AG09309 (cell line): Measurements from ENCODE around the gene PCARE.

Experiments used
- DNase-seq: peaks from one replicate; pipeline ENCODE4 v3.0.0-alpha.2; 2010; ENCODE audit warnings: low read depth
- H3K4me3 ChIP-seq: 2 replicates; pipeline ENCODE4 v1.5.1; 2011; ENCODE audit warnings: mild to moderate bottlenecking, low read depth, low read length, moderate library complexity; ENCODE audit not compliant: control insufficient read depth
- TF ChIP-seq, protein P1 (sequence below): IDR thresholded peaks from 2 replicates; pipeline ENCODE4 v1.5.1; 2011; ENCODE audit warnings: mild to moderate bottlenecking, low read depth, low read length, inconsistent platforms; ENCODE audit not compliant: insufficient read depth, control insufficient read depth; ENCODE audit errors: missing control alignments

PCARE gene

DNA sequence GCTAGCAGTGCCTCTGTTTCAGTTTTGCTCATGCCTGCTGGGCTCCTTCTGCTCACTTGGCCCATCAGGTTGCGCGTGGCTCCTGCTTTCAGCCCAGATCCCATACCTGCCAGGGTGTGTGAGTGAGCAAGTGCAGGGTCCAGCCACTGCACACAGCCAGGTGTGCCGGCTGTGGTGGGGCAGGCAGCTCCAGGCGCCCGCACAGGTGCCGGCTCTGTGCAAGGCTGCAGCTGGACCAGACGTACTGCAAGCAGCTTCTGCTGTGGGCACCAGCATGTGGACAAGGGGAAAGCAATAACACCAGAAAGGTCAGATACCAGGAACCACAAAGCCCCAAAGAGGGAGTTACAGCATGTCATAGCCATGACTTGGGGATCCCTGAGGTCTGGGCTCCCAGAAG is 5.6 kb upstream of the PCARE start:
- H3K4me3 ChIP-seq, result no peak overlapping the region
- TF ChIP-seq, protein P1, sequence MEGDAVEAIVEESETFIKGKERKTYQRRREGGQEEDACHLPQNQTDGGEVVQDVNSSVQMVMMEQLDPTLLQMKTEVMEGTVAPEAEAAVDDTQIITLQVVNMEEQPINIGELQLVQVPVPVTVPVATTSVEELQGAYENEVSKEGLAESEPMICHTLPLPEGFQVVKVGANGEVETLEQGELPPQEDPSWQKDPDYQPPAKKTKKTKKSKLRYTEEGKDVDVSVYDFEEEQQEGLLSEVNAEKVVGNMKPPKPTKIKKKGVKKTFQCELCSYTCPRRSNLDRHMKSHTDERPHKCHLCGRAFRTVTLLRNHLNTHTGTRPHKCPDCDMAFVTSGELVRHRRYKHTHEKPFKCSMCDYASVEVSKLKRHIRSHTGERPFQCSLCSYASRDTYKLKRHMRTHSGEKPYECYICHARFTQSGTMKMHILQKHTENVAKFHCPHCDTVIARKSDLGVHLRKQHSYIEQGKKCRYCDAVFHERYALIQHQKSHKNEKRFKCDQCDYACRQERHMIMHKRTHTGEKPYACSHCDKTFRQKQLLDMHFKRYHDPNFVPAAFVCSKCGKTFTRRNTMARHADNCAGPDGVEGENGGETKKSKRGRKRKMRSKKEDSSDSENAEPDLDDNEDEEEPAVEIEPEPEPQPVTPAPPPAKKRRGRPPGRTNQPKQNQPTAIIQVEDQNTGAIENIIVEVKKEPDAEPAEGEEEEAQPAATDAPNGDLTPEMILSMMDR, result no peak
- no peak for DNase-seq

DNA sequence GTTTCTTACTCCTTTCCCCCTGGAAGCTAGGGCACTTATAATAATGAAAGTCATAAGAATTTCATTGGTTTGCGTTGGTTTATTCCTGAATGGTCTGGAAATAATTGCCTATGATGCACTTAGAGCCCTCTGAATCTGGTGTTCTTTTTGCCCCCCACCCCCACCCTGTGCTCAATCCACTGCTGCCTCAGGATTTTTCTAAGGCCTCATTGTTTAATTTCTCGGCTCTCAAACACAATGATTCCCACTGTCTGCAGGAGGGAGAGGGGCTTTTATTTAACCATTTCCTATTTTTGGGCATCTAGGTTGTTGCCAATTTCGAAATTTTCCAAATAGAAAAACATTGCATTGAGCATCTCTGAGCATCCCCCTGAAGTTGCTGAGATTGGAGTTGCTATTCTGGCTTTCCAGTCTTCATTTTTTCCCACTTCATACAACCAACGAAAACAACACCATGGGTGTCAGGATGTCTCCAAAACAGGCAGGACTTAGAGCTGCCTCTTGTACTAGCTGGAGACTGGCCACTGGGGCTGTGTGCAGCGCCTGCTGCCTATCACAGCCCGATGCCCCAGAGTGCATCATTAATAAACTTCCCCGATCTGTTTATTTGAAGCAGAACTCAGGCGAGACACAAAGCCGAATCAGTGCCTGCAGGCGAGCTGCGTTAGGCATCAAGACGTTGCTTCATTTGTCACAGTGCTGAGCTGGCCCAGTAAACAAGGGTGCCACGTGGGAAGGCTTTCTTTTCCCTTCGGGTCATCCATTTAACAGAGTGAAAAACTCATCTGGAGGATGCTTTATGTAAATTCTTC is 1.8 kb upstream of the PCARE start:
- TF ChIP-seq, protein P1, result no peak
- H3K4me3 ChIP-seq, result no peak overlapping the region
- DNase-seq, result no peak

DNA sequence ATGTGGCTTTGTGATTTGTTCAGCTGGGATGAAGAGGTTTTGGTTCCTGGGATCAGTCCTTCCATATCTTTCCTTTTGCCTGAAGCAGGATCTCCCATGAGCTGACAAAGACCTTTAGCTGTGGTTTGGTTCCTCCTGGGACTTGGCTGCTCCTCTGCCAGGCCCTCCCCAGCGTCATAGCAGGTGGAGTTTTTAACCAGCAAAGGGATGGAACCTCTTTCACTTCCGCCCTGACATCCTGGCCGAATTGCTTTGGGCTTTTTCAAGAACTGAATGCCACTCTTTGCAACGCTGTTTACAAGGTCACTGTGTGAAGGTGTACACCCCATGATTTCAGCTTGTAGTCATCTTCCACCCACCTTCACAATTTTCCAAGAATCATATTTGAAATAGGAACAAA is 390 bp downstream of the PCARE start:
- DNase-seq, result no peak
- no peak overlapping the region for H3K4me3 ChIP-seq
- TF ChIP-seq, protein P1, result no peak

DNA sequence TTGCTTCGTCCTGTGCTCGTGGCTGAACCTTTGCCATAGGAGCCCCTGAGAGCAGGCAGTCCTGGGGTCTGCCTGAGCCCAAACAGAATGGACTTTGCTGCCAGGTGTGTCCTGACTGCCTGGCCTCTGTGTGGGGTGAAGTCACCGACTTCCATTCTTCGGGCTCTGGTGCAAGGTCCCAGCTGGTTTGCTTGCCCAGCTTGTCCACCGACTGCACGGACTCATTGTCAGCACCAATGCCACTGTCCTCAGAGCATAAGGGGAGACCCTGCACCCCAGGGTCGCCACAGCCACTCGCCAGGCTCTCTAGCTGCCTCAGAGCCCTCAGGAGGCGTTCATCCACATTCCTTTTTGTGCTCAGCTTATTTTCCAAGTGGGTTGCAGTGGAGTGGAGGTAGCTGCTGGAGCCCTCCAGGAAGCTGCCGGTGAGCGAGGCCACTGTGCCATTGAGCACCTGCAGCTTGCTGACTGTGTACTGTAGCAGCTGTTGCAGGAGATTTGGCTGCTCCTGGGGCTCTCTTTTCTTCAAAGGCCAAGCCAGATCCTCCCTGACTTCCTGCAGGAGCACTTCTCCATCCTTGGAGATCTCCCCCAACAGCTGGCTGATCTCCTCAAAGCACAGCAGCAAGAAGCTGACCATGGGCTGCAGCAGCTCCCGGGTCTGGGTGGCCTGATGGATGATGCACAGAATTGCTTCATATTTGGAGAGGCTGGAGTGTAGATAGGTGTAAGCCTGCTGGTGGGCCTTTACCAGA is 1.2 kb downstream of the PCARE start:
- TF ChIP-seq, protein P1, result no peak
- H3K4me3 ChIP-seq, result no peak overlapping the region
- no peak for DNase-seq

DNA sequence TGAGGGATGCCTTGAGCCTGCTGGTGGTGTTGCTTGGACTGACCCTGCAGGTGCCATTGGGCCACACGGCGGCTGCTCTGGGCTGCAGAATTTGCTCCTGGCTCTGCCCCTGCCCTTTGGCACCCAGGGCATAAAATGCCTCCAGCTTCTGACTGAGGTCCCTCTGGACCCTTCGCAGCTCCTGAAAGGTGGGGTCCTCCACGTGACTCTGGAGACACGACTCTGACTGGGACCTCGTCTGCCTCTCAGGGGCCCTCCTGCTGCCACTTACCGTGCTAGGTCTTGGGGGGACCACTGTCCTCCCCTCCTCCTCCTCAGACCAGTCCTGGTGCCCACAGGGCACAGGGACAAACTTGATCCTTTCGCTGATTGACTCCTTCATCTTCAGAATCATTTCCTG is 2.1 kb downstream of the PCARE start:
- no peak overlapping the region for H3K4me3 ChIP-seq
- DNase-seq, result no peak
- TF ChIP-seq, protein P1, result no peak

DNA sequence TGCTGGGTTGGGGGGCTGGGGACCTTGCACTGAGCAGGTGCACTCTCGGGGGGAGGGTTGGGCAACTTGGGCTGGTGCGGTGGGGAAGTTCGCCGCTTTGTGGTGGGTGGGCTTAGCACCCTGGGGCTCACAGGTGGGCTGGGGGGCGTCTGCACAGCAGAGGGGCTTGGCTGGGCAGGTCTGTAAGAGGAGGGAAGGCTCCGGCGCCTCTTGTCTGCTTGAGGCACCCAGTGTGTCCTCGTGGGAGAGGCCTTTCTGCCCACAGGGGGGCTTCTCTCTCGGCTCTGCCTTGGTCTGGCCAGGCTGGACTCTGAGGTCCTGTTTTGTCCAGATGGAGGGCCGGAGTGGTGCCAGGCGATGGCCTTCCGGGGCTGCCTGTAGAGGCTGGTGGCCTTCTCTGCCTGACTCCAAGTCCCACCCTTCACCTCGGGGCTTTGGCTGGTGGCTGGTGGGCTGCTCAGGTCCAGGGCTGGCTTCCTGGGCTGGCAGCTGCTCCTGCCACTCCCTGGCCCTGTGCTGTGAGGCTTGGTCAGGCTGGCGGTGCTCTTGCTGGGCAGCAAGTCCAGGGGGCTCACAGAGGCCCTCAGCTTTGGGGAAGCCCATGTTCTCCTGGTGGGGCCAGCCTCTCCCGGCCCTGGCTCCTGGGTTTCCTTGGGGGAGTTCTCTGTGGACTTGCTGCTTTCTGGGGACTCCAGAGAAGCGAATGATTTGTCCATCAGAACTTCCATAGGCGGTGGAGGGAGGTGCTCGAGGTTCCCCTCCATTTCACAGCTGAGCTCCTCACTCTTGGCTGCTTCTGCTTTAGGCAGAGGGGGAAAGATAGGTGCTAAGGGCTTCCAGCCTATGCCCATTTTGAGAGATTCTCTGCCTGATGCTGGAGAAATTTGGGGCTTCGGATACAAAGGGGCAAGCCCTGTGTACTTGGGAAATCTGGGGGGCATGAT is 3.0 kb downstream of the PCARE start:
- TF ChIP-seq, protein P1, result no peak
- H3K4me3 ChIP-seq, result no peak overlapping the region
- no peak for DNase-seq
